PC-3 (cell line): Measurements from ENCODE around the gene CMSS1. TPM values are rescaled to one million over a fixed set of nuclear protein-coding genes. Genes with fewer than 3 reads are reported as not detected.

ENCODE experiments used
- ATAC-seq: fragments of 200-7000 bp; cut with Tn5 transposase; 2 replicates; pipeline ENCODE4 v1.9.1; 2020; ENCODE audit warnings: mild to moderate bottlenecking, moderate library complexity
- BruUV-seq: library from RNA; stranded (reverse); fragments of 400-500 nt; replicated peaks from 2 replicates; lab custom pipeline; 2021; lab: Mats Ljungman, UMichigan
- CTCF ChIA-PET: fragments of 300-600 bp; sonication (Branson Sonifier 250); formaldehyde crosslinking; loops from one replicate; lab custom pipeline; 2022; ENCODE audit warnings: antibody characterized with exemption; lab: Charles Lee
- POLR2A ChIA-PET: fragments of 300-600 bp; sonication (Branson Sonifier 250); formaldehyde crosslinking; loops from one replicate; lab custom pipeline; 2022; ENCODE audit warnings: antibody characterized with exemption; ENCODE audit not compliant: unreplicated experiment; lab: Charles Lee
- DNase-seq: peaks from one replicate; pipeline ENCODE4 v3.0.0-alpha.2; 2015
- H2AFZ ChIP-seq: fragments of 300-600 bp; sonication (generic); 2 replicates; pipeline ENCODE4 v1.6.0; 2016; ENCODE audit warnings: antibody characterized with exemption, low read length
- H3F3A ChIP-seq: fragments of 300-600 bp; sonication (generic); one replicate; pipeline ENCODE4 v1.6.0; 2017; ENCODE audit warnings: antibody characterized with exemption, low read length, control low read depth, mild to moderate bottlenecking; ENCODE audit not compliant: unreplicated experiment
- H3K27ac ChIP-seq: fragments of 300-600 bp; sonication (generic); 2 replicates; pipeline ENCODE4 v1.5.1; 2016; ENCODE audit warnings: mild to moderate bottlenecking, low read length
- H3K27me3 ChIP-seq: fragments of 300-600 bp; sonication (generic); 2 replicates; pipeline ENCODE4 v1.6.1; 2016; ENCODE audit warnings: low read length, mixed read lengths
- H3K36me3 ChIP-seq: fragments of 300-600 bp; sonication (generic); 2 replicates; pipeline ENCODE4 v1.6.1; 2016; ENCODE audit warnings: low read depth, mixed run types, low read length, mixed read lengths
- H3K4me1 ChIP-seq: fragments of 300-600 bp; sonication (generic); 2 replicates; pipeline ENCODE4 v1.5.1; 2016; ENCODE audit warnings: low read length; ENCODE audit not compliant: insufficient read depth
- H3K4me2 ChIP-seq: fragments of 300-600 bp; sonication (generic); 2 replicates; pipeline ENCODE4 v1.6.0; 2016; ENCODE audit warnings: low read length
- H3K4me3 ChIP-seq: fragments of 300-600 bp; sonication (generic); 2 replicates; pipeline ENCODE4 v1.5.1; 2016; ENCODE audit warnings: mild to moderate bottlenecking, low read length, mixed read lengths
- H3K79me2 ChIP-seq: fragments of 300-600 bp; sonication (generic); 2 replicates; pipeline ENCODE4 v1.6.1; 2017; ENCODE audit warnings: low read length, mixed read lengths
- H3K9ac ChIP-seq: fragments of 300-600 bp; sonication (generic); 2 replicates; pipeline ENCODE4 v1.6.0; 2016; ENCODE audit warnings: mild to moderate bottlenecking, low read length
- H3K9me2 ChIP-seq: fragments of 300-600 bp; sonication (generic); replicated peaks from 2 replicates; pipeline ENCODE4 v1.6.1; 2016; ENCODE audit warnings: mixed run types, low read length, mixed read lengths
- H3K9me3 ChIP-seq: fragments of 300-600 bp; sonication (generic); 2 replicates; pipeline ENCODE4 v1.6.1; 2016; ENCODE audit warnings: low read length, mixed read lengths
- H4K20me1 ChIP-seq: fragments of 300-600 bp; sonication (generic); 2 replicates; pipeline ENCODE4 v1.6.1; 2016; ENCODE audit warnings: low read length, mixed read lengths
- EZH2 ChIP-seq: fragments of 300-600 bp; sonication (generic); IDR thresholded peaks from one replicate; pipeline ENCODE4 v1.6.1; 2017; ENCODE audit warnings: antibody characterized with exemption, mild to moderate bottlenecking, low read length; ENCODE audit not compliant: unreplicated experiment
- EZH2phosphoT487 ChIP-seq: fragments of 300-600 bp; sonication (generic); IDR thresholded peaks from 2 replicates; pipeline ENCODE4 v1.6.1; 2018; ENCODE audit warnings: mild to moderate bottlenecking, antibody characterized with exemption, low read length, borderline replicate concordance
- intact Hi-C: fragments of 100-400 bp; cut with micrococcal nuclease; formaldehyde crosslinking; loops from 2 replicates; pipeline ENCODE4 v1.9.0; 2023
- total RNA-seq: library from RNA; depleted of rRNA; stranded (reverse); fragments of >200 nt; gene quantifications from 2 replicates; pipeline ENCODE4 v1.2.3, GENCODE V29; 2014
- TF ChIP-seq, protein P1 (sequence below): fragments of 300-600 bp; sonication (generic); conservative IDR thresholded peaks from 2 replicates; pipeline ENCODE4 v1.5.1; 2017; ENCODE audit warnings: antibody characterized with exemption, low read depth, mild to moderate bottlenecking, low read length

Gene CMSS1
- total RNA-seq, 1 experiment from 2014 or later, result 63.1 TPM

DNA sequence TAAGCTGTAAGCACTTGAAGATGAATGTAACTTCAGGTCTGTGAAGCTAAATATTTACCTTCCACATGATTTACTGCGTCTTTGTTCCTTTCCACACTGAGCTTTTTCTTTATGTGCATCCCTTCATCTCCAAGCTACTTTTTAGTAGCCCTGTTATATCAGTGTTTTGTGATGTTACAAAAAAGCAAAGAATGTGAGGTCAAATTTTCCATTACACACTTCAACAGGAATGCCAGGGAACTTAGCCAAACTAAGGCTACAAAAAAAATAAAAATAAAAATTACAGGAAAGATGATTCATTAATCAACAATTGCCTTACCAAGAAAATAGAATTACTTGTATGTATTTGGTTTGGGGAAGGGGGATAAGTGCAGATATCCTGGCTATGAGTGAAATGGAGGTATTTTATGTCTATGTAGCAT is 223.7 kb downstream of the CMSS1 start:
- BruUV-seq, result no TSS peak
- Histone ChIP-seq H3K9ac (peak overlapping the region; percentile 36), H3F3A (peaks cover 5% of the 10 kb centered on the region), H3K4me1 (peaks cover 49% of the 10 kb centered on the region), H2AFZ (no peak overlapping the region), H3K36me3 (no peaks in the 10 kb centered on the region), H3K4me3 (peak overlapping the region; percentile 41), H3K9me3 (no peaks in the 10 kb centered on the region), H3K79me2 (peaks cover 14% of the 10 kb centered on the region; the same call in 1 of the 2 replicates), H3K9me2 (no peaks in the 10 kb centered on the region), H3K27ac (peak overlapping the region; percentile 86), H4K20me1 (no peaks in the 10 kb centered on the region), H3K27me3 (no peaks in the 10 kb centered on the region), H3K4me2 (peak overlapping the region; percentile 73)
- intact Hi-C loops, result no loop called here
- ATAC-seq (peak; percentile 53), DNase-seq (peak; percentile 95)
- ChIA-PET CTCF (interaction anchor here (0.6 to 1.2 kb wide), 4 partner anchors 35 to 210 kb away, joined by 3 to 4 read pairs (median 3); no protein-coding TSS in a partner anchor), POLR2A (interaction anchor here (0.6 to 1.5 kb wide), 5 partner anchors 9 to 1139 kb away, joined by 3 to 8 read pairs (median 6); partner anchors contain the start of gene TBC1D23)
- TF ChIP-seq, protein P1, sequence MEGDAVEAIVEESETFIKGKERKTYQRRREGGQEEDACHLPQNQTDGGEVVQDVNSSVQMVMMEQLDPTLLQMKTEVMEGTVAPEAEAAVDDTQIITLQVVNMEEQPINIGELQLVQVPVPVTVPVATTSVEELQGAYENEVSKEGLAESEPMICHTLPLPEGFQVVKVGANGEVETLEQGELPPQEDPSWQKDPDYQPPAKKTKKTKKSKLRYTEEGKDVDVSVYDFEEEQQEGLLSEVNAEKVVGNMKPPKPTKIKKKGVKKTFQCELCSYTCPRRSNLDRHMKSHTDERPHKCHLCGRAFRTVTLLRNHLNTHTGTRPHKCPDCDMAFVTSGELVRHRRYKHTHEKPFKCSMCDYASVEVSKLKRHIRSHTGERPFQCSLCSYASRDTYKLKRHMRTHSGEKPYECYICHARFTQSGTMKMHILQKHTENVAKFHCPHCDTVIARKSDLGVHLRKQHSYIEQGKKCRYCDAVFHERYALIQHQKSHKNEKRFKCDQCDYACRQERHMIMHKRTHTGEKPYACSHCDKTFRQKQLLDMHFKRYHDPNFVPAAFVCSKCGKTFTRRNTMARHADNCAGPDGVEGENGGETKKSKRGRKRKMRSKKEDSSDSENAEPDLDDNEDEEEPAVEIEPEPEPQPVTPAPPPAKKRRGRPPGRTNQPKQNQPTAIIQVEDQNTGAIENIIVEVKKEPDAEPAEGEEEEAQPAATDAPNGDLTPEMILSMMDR, result no peak
- TF ChIP-seq EZH2phosphoT487 (no peak), EZH2 (no peak)

DNA sequence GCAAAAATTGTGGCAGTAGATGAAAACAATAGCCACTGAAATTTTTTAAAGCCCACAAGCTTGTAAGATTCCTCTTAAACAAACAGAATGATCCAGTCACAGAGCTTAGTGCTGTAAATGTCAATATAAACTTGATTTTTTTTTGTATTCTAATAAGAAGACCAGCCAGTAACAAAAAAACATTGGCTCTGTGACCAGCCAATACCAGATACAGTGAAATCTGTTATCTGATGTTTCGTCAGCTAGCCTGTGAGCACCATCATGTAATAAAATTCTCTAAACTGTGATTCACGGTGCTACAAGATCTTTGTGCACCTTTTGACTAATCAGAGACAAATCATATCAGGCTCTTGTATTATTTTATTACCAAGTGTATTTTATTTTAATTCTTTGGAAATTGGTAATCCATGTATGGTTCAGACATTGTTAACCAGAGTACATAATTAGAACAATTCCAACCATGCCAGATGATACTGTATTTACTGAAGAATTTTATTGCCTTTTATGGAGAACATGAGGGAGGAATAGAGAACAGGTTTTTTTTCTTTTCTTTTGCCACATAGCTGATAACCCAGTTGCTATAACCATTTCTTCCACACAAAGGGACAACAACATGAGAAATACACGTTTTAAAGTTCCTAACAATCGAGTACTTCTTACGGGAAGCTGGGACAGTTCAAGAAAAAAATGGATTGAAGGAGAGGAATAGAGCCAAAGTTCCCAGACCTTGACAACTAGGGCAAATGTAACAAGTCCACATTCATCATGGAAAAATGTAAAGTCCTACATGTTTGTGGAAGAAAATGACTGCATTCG is 224.7 kb downstream of the CMSS1 start:
- Histone ChIP-seq H3K27me3 (no peaks in the 10 kb centered on the region), H3K4me3 (peak overlapping the region; percentile 41), H2AFZ (no peak overlapping the region), H3K9ac (peak overlapping the region; percentile 36), H3K27ac (peak overlapping the region; percentile 86), H3F3A (peaks cover 5% of the 10 kb centered on the region), H3K79me2 (peaks cover 18% of the 10 kb centered on the region; the same call in 1 of the 2 replicates), H4K20me1 (no peaks in the 10 kb centered on the region), H3K36me3 (no peaks in the 10 kb centered on the region), H3K9me2 (no peaks in the 10 kb centered on the region), H3K9me3 (no peaks in the 10 kb centered on the region), H3K4me1 (peaks cover 57% of the 10 kb centered on the region), H3K4me2 (peak overlapping the region; percentile 73)
- ChIA-PET CTCF (interaction anchor here (0.5 to 0.8 kb wide), 3 partner anchors 9 to 212 kb away, joined by 3 to 4 read pairs (median 3); no protein-coding TSS in a partner anchor), POLR2A (interaction anchor here (0.6 to 1.5 kb wide), 4 partner anchors 10 to 180 kb away, joined by 5 to 8 read pairs (median 6); no protein-coding TSS in a partner anchor)
- DNase-seq (peak; percentile 97), ATAC-seq (peak; percentile 71)
- intact Hi-C loops, result loop anchor here (1.0 kb wide), 3 partner anchors 45 to 141 kb away; no protein-coding TSS in a partner anchor
- TF ChIP-seq EZH2 (no peak), EZH2phosphoT487 (no peak)
- TF ChIP-seq, protein P1, result no peak
- BruUV-seq, result TSS peak; percentile 72
